ENCODE results near the gene SERGEF.

GRCh38 chr11:17918049-17918605 is 94.7 kb downstream of the SERGEF start:
- TF ChIP-seq, protein P1, sequence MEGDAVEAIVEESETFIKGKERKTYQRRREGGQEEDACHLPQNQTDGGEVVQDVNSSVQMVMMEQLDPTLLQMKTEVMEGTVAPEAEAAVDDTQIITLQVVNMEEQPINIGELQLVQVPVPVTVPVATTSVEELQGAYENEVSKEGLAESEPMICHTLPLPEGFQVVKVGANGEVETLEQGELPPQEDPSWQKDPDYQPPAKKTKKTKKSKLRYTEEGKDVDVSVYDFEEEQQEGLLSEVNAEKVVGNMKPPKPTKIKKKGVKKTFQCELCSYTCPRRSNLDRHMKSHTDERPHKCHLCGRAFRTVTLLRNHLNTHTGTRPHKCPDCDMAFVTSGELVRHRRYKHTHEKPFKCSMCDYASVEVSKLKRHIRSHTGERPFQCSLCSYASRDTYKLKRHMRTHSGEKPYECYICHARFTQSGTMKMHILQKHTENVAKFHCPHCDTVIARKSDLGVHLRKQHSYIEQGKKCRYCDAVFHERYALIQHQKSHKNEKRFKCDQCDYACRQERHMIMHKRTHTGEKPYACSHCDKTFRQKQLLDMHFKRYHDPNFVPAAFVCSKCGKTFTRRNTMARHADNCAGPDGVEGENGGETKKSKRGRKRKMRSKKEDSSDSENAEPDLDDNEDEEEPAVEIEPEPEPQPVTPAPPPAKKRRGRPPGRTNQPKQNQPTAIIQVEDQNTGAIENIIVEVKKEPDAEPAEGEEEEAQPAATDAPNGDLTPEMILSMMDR (IDR thresholded peaks at IDR 0.05) = no peak
- TF ChIP-seq POLR2AphosphoS5 (IDR thresholded peaks at IDR 0.05) = no peak
- no peak for TF ChIP-seq EP300 (IDR thresholded peaks at IDR 0.05)
- TF ChIP-seq POLR2A (IDR thresholded peaks at IDR 0.05; ENCODE audit: low read depth) = no peak

Measured in esophagus muscularis mucosa (tissue), 4 donors.